ENCODE results near the gene SLC25A6.

DNA sequence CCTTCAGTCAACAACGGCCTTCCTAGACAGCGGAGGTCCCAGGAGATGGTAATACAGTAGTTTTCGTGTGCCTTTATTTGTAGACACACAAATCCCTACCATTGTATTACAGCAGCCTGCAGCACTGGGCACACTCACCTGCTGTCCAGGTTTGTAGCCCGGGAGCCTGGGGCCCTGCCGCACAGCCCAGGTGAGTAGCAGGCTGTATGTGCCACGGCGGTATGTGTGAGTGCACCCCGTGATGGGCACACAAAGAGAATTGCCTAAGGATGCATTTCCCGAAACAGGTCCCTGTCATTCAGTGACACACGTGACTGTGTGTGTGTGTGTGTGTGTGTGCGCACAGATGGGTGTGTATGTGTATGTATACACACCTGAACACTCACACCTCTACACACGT, 8.1 kb upstream of the SLC25A6 start:
- TF ChIP-seq, protein P1, sequence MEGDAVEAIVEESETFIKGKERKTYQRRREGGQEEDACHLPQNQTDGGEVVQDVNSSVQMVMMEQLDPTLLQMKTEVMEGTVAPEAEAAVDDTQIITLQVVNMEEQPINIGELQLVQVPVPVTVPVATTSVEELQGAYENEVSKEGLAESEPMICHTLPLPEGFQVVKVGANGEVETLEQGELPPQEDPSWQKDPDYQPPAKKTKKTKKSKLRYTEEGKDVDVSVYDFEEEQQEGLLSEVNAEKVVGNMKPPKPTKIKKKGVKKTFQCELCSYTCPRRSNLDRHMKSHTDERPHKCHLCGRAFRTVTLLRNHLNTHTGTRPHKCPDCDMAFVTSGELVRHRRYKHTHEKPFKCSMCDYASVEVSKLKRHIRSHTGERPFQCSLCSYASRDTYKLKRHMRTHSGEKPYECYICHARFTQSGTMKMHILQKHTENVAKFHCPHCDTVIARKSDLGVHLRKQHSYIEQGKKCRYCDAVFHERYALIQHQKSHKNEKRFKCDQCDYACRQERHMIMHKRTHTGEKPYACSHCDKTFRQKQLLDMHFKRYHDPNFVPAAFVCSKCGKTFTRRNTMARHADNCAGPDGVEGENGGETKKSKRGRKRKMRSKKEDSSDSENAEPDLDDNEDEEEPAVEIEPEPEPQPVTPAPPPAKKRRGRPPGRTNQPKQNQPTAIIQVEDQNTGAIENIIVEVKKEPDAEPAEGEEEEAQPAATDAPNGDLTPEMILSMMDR (IDR thresholded peaks at IDR 0.05), result no peak
- no peak for TF ChIP-seq POLR2A (IDR thresholded peaks at IDR 0.05)

All from tibial nerve (tissue), 3 donors.